ENCODE results near the gene BBS9. TPM values are rescaled to one million over a fixed set of nuclear protein-coding genes. Genes with fewer than 3 reads are reported as not detected.
"Not testable (repeated sequence)": the region's sequence is repeated elsewhere in the genome, so short reads cannot be mapped to it uniquely, and the experiment has no call there.

BBS9 gene
- total RNA-seq, 4 donors from 2014 or later: 8.6 to 22.5 (median 15.8) TPM

GRCh38 chr7:33298848-33299247, 169.5 kb downstream of the BBS9 start:
- no peak overlapping the region for H3K4me3 ChIP-seq
- DNase-seq: no peak
- no peak for TF ChIP-seq CTCF (IDR thresholded peaks at IDR 0.05)
- TF ChIP-seq POLR2AphosphoS5 (IDR thresholded peaks at IDR 0.05): no peak
- no peak for TF ChIP-seq EP300 (IDR thresholded peaks at IDR 0.05; ENCODE audit: low read depth)
- no peak for TF ChIP-seq POLR2A (IDR thresholded peaks at IDR 0.05)
- intact Hi-C loops (cut with DNase I; ENCODE audit: low total_unique reads) (no loop called here), in situ Hi-C loops (cut with MboI; ENCODE audit: low pct_ligation_motif_present in 1 of 4, low pct_unique_long_range_greater_than_20kb in 1 of 4, low sequenced_read_pairs in 3 of 4) (no loop called here)
- H3K27ac ChIP-seq: no peak overlapping the region
- peaks cover 18 to 28% of the 10 kb centered on the region in 2 donors for H3K9me3 ChIP-seq
- H3K4me1 ChIP-seq: no peaks in the 10 kb centered on the region
- H3K27me3 ChIP-seq: no peaks in the 10 kb centered on the region
- WGBS, 2 donors (ENCODE audit: low coverage in 1 of 2): 97 to 100% methylated on average over 2 of the region's 2 CpGs
- H3K36me3 ChIP-seq: no peaks in the 10 kb centered on the region

GRCh38 chr7:33299425-33299824, 170.1 kb downstream of the BBS9 start:
- 86 to 96% methylated on average over 2 of the region's 2 CpGs for WGBS, 2 donors (ENCODE audit: low coverage in 1 of 2)
- H3K27me3 ChIP-seq: no peaks in the 10 kb centered on the region
- H3K36me3 ChIP-seq: no peaks in the 10 kb centered on the region
- peaks cover 18 to 28% of the 10 kb centered on the region in 2 donors for H3K9me3 ChIP-seq
- no peak for TF ChIP-seq POLR2A (IDR thresholded peaks at IDR 0.05)
- no peak for DNase-seq
- H3K27ac ChIP-seq: no peak overlapping the region
- H3K4me3 ChIP-seq: no peak overlapping the region
- intact Hi-C loops (cut with DNase I; ENCODE audit: low total_unique reads): no loop called here
- no peaks in the 10 kb centered on the region for H3K4me1 ChIP-seq
- in situ Hi-C loops (cut with MboI; ENCODE audit: low pct_ligation_motif_present in 1 of 4, low pct_unique_long_range_greater_than_20kb in 1 of 4, low sequenced_read_pairs in 3 of 4): no loop called here

GRCh38 chr7:33300131-33300530, 170.8 kb downstream of the BBS9 start:
- H3K36me3 ChIP-seq: no peaks in the 10 kb centered on the region
- in situ Hi-C loops (cut with MboI; ENCODE audit: low pct_ligation_motif_present in 1 of 4, low pct_unique_long_range_greater_than_20kb in 1 of 4, low sequenced_read_pairs in 3 of 4): no loop called here

GRCh38 chr7:33300742-33301141, 171.4 kb downstream of the BBS9 start:
- in situ Hi-C loops (cut with MboI; ENCODE audit: low pct_ligation_motif_present in 1 of 4, low pct_unique_long_range_greater_than_20kb in 1 of 4, low sequenced_read_pairs in 3 of 4): no loop called here
- no peaks in the 10 kb centered on the region for H3K36me3 ChIP-seq
- DNase-seq: no peak
- H3K27me3 ChIP-seq: no peaks in the 10 kb centered on the region
- intact Hi-C loops (cut with DNase I; ENCODE audit: low total_unique reads): no loop called here
- TF ChIP-seq CTCF (IDR thresholded peaks at IDR 0.05) (no peak), EP300 (IDR thresholded peaks at IDR 0.05; ENCODE audit: low read depth) (no peak), POLR2AphosphoS5 (IDR thresholded peaks at IDR 0.05) (no peak)
- H3K4me1 ChIP-seq: no peaks in the 10 kb centered on the region
- H3K9me3 ChIP-seq: peaks cover 18 to 28% of the 10 kb centered on the region in 2 donors
- no peak overlapping the region for H3K27ac ChIP-seq
- no peak overlapping the region for H3K4me3 ChIP-seq

More at GRCh38 chr7:33300131-33300530, 170.8 kb downstream of the BBS9 start:
- intact Hi-C loops (cut with DNase I; ENCODE audit: low total_unique reads): no loop called here
- DNase-seq: no peak
- Histone ChIP-seq H3K27ac (no peak overlapping the region), H3K9me3 (peaks cover 18 to 28% of the 10 kb centered on the region in 2 donors), H3K4me1 (no peaks in the 10 kb centered on the region), H3K4me3 (no peak overlapping the region), H3K27me3 (no peaks in the 10 kb centered on the region)
- TF ChIP-seq CTCF (IDR thresholded peaks at IDR 0.05): no peak
- TF ChIP-seq EP300 (IDR thresholded peaks at IDR 0.05; ENCODE audit: low read depth): no peak
- no peak for TF ChIP-seq POLR2AphosphoS5 (IDR thresholded peaks at IDR 0.05)
- TF ChIP-seq POLR2A (IDR thresholded peaks at IDR 0.05): no peak
- 95 to 100% methylated on average over 1 of the region's 1 CpG for WGBS, 2 donors (ENCODE audit: low coverage in 1 of 2)

GRCh38 chr7:33303978-33304557, 174.7 kb downstream of the BBS9 start:
- H3K4me3 ChIP-seq; H3K27me3 ChIP-seq; H3K27ac ChIP-seq; H3K36me3 ChIP-seq; in situ Hi-C loops (cut with MboI; ENCODE audit: low pct_ligation_motif_present in 1 of 4, low pct_unique_long_range_greater_than_20kb in 1 of 4, low sequenced_read_pairs in 3 of 4); intact Hi-C loops (cut with DNase I; ENCODE audit: low total_unique reads); H3K4me1 ChIP-seq; DNase-seq: not testable (repeated sequence)
- peaks cover 18 to 28% of the 10 kb centered on the region in 2 donors for H3K9me3 ChIP-seq
- 94% methylated on average over 27 of the region's 33 CpGs; no CpG with 5 or more reads in 1 of the 2 donors for WGBS, 2 donors (ENCODE audit: low coverage in 1 of 2)
